Stimulated activated CD4-positive, alpha-beta T cell treated with anti-CD3 and anti-CD28 coated beads, Interleukin-2, amount 100 ng/mL, for 4 hours (primary cell): ENCODE data around the gene INPP1.
"Not testable (repeated sequence)": the region's sequence is repeated elsewhere in the genome, so short reads cannot be mapped to it uniquely, and the experiment has no call there.

Experiments used
- DNase-seq: peaks from one replicate; pipeline ENCODE4 v3.0.0-alpha.2; 2020; ENCODE audit warnings: low read depth

Gene INPP1

GRCh38 chr2:190333928-190334327 lies 9.5 kb upstream of the INPP1 start:
- no peak for DNase-seq

DNA sequence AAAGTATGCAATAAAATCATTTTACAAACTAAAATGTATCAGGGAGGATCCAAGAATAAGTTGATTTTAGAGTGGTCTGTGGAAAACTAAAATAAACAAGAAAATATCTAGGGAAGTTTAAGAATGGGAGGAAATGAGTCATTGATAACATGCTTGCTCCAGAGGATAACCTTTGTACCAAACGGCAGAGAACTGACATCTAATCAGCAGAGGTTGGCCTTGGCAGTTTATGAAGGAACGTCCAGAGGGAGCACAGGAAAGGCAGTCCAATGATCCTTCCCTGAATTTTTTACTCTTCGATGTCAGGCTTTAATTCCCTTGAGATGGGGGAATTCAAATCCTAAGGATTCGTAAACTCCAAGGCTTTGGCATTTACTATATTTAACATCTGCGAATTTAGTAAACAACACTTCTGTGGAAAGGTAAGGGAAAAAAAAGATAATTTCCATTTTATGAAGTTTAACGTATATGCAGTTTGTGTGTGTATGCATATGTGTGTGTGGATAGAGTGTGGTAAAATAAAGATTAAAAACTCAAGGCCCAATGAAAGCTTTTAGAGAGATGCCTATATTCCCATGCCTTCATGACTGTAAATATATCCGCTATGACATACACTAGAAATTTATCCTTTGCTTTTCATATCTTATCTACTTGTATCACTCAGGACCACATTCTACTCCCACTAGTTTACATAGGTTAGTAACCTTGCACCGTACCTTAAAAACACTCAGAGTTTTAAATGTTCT lies 8.7 kb upstream of the INPP1 start:
- no peak for DNase-seq

GRCh38 chr2:190335225-190335559 lies 8.2 kb upstream of the INPP1 start:
- no peak for DNase-seq

GRCh38 chr2:190335584-190335983 lies 7.8 kb upstream of the INPP1 start:
- DNase-seq = not testable (repeated sequence)

DNA sequence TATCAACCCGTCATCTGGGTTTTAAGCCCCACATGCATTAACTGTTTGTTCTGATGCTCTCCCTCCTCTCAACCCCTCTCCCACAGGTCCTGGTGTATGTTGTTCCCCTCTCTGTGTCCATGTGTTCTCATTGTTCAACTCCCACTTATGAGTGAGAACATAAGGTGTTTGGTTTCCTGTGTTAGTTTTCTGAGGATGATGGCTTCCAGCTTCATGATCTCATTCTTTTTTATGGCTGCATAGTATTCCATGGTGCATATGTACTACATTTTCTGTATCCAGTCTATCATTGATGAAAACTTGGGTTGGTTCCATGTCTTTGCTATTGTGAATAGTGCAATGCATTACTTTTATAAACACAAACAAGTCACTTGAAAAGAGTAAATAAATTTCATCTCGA lies 7.0 kb upstream of the INPP1 start:
- no peak for DNase-seq

DNA sequence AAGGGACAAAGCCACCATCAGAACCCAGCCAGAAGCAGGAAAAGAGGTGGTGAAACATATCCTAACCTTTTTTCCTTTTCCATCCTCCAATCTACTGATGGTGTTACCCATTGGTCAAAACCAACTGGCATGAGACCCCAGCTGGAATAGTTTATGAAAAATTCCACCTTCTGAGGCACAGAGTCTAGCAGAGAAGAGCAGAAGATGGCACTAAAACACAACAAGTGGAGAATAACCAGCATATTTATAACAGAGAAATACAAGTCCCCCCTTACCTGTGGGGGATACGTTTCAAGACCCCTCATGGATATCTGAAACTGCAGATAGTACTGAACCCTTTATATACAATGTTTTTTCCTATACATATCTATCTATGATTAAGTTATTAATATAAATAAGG lies 4.9 kb upstream of the INPP1 start:
- no peak for DNase-seq

DNA sequence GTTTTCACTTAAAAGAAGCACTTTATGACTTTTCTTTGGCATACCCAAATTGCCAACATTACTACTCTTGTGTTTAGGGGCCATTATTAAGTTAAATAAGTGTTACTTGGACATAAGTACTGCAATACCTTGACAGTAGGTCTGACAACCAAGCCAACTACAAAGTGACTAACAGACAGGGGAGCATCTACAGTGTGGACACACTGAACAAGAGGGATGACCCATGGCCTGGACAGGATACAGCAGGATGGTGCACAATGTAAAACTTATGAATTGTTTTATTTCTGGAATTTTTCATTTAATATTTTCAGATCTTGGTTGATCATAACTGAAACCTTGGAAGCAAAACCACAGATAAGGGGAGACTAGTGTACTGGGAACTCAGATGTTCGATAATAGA lies 4.0 kb upstream of the INPP1 start:
- DNase-seq = no peak

DNA sequence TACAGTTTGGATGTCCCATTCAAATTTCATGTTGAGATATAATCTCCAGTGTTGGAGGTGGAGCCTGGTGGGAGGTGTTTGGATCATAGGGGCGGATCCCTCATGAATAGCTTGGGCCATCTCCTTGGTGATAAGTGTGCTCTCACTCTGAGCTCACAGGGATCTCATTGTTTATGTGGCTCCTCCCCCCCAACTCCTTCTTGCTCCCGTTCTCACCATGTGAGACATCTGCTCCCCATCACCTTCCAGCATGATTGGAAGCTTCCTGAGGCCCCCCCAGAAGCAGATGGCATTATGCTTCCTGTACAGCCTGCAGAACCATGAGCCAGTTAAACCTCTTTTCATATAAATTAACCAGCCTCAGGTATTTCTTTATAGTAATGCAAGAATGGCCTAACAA lies 3.0 kb upstream of the INPP1 start:
- no peak for DNase-seq

- no peak for DNase-seq
Measured at GRCh38 chr2:190342611-190343010, 778 bp upstream of the INPP1 start.

DNA sequence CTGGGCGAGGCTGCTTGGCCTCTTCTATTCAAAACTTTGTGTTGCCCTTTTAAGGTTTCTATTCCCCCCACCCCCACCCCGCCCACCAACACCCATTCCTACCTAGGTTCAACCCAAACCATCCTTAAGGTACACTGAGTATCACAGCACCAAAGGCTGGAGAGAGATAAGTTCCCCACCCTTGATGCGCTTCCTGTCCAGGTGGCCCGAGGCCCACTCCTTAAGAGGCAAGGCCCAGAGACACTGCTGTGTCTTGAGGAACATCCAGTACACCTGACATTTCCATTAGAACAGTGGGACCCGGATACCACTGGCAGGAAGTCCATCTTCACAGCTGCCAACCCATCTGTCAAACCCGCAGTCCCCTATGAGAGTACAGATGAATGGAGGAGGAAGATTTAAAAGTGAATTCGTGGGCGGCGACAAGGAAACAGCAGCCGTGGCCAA lies 277 bp upstream of the INPP1 start:
- DNase-seq = no peak

GRCh38 chr2:190344276-190344827 lies 963 bp downstream of the INPP1 start:
- DNase-seq = no peak

GRCh38 chr2:190350371-190350770 lies 7.0 kb downstream of the INPP1 start:
- DNase-seq = no peak

- DNase-seq = no peak
Measured at GRCh38 chr2:190351955-190352354, 8.6 kb downstream of the INPP1 start.

GRCh38 chr2:190352668-190353536 lies 9.5 kb downstream of the INPP1 start:
- DNase-seq = no peak

GRCh38 chr2:190353537-190353899 lies 10.1 kb downstream of the INPP1 start:
- no peak for DNase-seq

GRCh38 chr2:190354003-190354690 lies 10.8 kb downstream of the INPP1 start:
- DNase-seq = no peak

DNA sequence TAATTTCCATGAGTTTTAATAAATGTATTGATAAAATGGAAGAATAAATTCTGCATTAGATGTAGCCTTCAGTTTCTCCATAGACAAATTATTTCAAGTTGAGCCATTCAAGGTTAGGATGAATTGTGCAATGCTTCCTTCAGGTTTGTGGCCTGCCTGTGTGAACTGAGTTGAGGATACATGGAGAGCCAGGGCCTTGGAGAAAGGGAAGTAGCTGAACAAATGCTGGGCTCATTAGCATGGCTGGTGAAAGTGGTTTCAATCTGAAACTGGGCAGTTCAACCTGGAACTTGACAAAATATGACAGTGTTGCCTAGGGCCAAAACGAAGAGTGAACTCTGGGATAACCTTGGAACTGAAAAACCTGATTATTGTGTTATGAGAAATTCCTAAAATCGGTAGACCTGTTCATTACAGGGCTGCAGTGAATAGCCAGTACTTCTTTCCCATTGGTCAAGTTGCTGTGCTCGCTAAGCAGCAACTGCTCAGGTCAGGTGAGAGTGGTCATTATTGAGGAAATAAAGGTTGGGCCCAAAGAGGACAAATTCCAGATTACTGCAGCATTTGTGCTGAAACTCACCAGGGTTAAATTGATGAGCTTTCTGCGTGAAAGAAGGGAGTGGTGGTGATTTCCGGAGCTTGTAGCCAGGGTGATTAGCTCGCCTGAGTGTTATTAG lies 12.7 kb downstream of the INPP1 start:
- no peak for DNase-seq

GRCh38 chr2:190357600-190357999 lies 14.2 kb downstream of the INPP1 start:
- DNase-seq = no peak

DNA sequence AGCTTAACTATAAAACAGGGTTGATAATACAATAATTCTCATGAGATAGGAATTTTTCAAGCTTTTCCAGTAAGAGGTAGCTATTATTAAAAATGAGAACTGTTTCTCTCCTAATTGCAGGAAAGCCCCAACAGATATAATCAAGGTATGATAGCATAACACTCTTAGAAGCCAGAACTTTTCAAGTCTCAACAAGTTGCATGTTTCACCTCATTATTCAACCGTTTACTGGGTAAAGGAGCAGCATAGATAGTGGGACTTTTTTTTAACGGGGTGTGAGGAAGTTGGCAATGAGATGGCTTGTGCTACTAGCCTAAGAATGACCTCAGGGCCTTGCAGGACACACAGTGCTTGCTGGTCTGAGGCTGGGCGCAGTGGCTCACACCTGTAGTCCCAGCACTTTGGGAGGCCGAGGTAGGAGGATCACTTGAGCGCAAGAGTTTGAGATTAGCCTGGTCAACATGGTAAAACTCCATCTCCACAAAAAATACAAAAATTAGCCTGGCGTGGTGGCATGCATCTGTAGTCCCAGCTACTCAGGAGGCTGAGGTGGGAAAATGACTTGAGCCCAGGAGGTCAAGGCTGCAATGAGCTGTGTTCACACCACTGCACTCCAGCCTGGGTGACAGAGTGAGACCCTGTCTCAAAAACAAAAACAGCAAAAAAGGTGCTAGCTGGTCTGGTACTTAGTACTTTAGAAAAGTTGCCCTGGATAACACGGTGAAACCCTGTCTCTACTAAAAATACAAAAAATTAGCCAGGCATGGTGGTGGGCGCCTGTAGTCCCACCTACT lies 15.5 kb downstream of the INPP1 start:
- DNase-seq = not testable (repeated sequence)

DNA sequence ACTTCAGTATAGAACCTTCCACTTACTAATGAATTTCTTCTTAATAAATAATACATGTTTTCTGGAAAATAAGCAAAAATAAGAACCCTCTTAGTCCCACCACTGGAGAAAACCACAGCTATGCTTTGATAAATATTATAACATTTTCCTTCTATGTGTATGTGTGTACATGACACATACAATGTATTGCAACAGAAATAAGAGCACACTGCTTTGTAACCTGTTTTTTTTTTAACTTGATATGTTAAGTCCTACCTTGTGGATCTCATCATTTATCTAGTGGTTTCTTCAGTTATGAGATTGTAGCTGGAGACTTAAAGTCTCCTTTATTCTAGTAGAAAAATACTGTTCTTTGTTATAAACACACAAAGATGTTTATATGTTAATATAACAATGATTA lies 17.2 kb downstream of the INPP1 start:
- no peak for DNase-seq

DNA sequence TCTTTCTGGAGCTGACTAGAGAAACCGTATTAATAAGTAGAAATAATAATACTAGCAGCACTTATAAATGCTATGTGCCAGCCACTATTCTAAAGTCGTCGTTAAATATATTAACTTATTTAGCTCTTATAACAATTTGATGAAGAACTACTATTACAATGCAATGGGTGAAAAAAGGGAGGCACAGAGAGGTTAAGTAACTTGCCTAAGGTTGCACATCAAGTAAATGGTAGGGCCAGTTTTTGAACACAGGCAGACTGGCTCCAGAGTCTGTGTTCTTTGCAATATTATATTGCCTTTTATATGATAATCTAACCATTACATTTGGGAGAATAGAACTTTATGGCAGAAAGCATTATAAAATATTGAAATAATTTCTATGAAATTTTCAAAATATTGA lies 17.6 kb downstream of the INPP1 start:
- DNase-seq = no peak
